GM18909 (cell line): ENCODE data around the gene INTS3.
"Not testable (repeated sequence)": the region's sequence is repeated elsewhere in the genome, so short reads cannot be mapped to it uniquely, and the experiment has no call there.

Experiments
- ATAC-seq: cut with Tn5 transposase; IDR thresholded peaks from one replicate; pipeline ENCODE4 v1.9.1; 2021; ENCODE audit warnings: mild to moderate bottlenecking; ENCODE audit not compliant: unreplicated experiment, poor library complexity

Gene INTS3

GRCh38 chr1:153750026-153750995, 22.5 kb downstream of the INTS3 start:
- ATAC-seq, result no peak

GRCh38 chr1:153752072-153752471, 24.2 kb downstream of the INTS3 start:
- no peak for ATAC-seq

- no peak for ATAC-seq
Observed at GRCh38 chr1:153752571-153753195, 24.8 kb downstream of the INTS3 start.

GRCh38 chr1:153754266-153754665, 26.4 kb downstream of the INTS3 start:
- ATAC-seq, result no peak

- ATAC-seq, result no peak
Observed at GRCh38 chr1:153760440-153760839, 32.6 kb downstream of the INTS3 start.

GRCh38 chr1:153763365-153764225, 35.7 kb downstream of the INTS3 start:
- ATAC-seq, result no peak

- no peak for ATAC-seq
Observed at GRCh38 chr1:153764310-153764709, 36.5 kb downstream of the INTS3 start.

- ATAC-seq, result not testable (repeated sequence)
Observed at GRCh38 chr1:153766663-153767062, 38.8 kb downstream of the INTS3 start.

- ATAC-seq, result no peak
Observed at GRCh38 chr1:153767519-153767918, 39.7 kb downstream of the INTS3 start.

GRCh38 chr1:153768316-153769181, 40.7 kb downstream of the INTS3 start:
- no peak for ATAC-seq

GRCh38 chr1:153769221-153769620, 41.4 kb downstream of the INTS3 start:
- no peak for ATAC-seq

GRCh38 chr1:153770797-153771196, 42.9 kb downstream of the INTS3 start:
- ATAC-seq, result no peak

- ATAC-seq, result no peak
Observed at GRCh38 chr1:153771261-153771660, 43.4 kb downstream of the INTS3 start.

GRCh38 chr1:153771841-153772593, 44.2 kb downstream of the INTS3 start:
- no peak for ATAC-seq

GRCh38 chr1:153773096-153773921, 45.5 kb downstream of the INTS3 start:
- no peak for ATAC-seq

GRCh38 chr1:153774026-153774595, 46.3 kb downstream of the INTS3 start:
- ATAC-seq, result no peak

GRCh38 chr1:153774780-153775457, 47.1 kb downstream of the INTS3 start, which contains the start of gene SLC27A3:
Gene SLC27A3, plus strand, starts transcription at chr1:153775407. Its CDS starts 91 bp downstream, at chr1:153775498.
- peak; percentile 25 for ATAC-seq
